ENCODE data around the gene DOP1A. TPM values are rescaled to one million over a fixed set of nuclear protein-coding genes. Genes with fewer than 3 reads are reported as not detected.

DOP1A gene
- total RNA-seq, 2 experiments from 2014 or later: 6.6 to 7.7 TPM

DNA sequence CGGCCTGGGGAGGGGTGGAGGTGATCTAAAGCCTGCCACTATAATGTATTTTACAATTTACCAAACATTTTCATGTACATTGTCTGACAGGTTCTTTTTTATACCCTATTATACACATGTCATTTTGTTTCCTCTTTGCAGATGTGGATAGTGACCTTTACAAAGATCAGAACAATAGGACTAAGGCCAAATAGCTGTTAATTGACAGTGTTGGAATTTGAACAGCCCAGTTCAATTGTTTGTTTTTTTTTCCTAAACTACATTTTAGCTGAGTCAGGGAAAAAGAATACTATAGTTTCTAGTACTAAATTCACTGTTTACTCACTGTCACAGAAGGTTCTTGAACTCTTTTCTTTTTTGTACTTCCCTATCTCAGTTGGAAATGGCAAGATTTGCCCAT, 85.4 kb downstream of the DOP1A start:
- H3K4me1 Mint-ChIP-seq (ENCODE audit: low read depth): no peaks in the 10 kb centered on the region
- no peaks in the 10 kb centered on the region for H3K27me3 Mint-ChIP-seq
- intact Hi-C loops (cut with micrococcal nuclease): no loop called here
- ATAC-seq (no peak), DNase-seq (no peak)
- peaks cover 4% of the 10 kb centered on the region for H3K36me3 Mint-ChIP-seq (ENCODE audit: low read depth)
- no peak overlapping the region for H3K4me3 Mint-ChIP-seq
- TF ChIP-seq, protein P1, sequence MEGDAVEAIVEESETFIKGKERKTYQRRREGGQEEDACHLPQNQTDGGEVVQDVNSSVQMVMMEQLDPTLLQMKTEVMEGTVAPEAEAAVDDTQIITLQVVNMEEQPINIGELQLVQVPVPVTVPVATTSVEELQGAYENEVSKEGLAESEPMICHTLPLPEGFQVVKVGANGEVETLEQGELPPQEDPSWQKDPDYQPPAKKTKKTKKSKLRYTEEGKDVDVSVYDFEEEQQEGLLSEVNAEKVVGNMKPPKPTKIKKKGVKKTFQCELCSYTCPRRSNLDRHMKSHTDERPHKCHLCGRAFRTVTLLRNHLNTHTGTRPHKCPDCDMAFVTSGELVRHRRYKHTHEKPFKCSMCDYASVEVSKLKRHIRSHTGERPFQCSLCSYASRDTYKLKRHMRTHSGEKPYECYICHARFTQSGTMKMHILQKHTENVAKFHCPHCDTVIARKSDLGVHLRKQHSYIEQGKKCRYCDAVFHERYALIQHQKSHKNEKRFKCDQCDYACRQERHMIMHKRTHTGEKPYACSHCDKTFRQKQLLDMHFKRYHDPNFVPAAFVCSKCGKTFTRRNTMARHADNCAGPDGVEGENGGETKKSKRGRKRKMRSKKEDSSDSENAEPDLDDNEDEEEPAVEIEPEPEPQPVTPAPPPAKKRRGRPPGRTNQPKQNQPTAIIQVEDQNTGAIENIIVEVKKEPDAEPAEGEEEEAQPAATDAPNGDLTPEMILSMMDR (IDR thresholded peaks at IDR 0.05): no peak
- ChIA-PET CTCF (interaction anchor here (1.3 kb wide), 1 partner anchor 86 kb away, joined by 4 read pairs; the partner anchor contains the start of gene DOP1A), POLR2A (no interaction called here)
- H3K27ac Mint-ChIP-seq: no peak overlapping the region
- no peaks in the 10 kb centered on the region for H3K9me3 Mint-ChIP-seq

DNA sequence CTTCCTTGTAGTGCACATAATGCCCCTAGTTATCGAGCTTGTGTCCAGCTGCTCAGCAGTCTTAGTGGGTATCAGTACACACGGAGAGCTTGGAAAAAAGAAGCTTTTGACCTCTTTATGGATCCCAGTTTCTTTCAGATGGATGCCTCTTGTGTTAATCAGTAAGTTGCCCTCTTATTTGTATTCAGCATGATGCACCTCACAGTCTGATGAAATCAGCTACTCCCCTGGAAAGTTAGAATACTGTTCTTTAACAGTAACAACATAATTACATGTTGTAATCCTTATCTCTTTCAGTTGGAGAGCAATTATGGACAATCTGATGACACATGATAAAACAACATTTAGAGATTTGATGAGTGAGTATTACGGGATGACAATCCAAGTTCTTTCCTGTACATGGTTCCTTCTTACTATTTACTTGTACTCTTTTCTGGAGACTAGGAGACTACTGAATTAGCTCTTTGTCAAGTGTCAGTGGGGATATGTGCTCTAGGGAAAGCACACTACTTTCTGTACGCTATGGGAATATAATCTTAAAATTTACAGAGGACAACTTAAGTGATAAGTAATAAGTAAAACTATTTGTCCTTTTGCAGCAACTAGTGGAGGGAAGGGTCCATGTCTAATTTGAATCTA, 86.5 kb downstream of the DOP1A start:
- no peaks in the 10 kb centered on the region for H3K9me3 Mint-ChIP-seq
- ChIA-PET POLR2A (interaction anchor here (0.8 kb wide), 1 partner anchor 916 kb away, joined by 3 read pairs; no protein-coding TSS in a partner anchor), CTCF (interaction anchor here (1.3 kb wide), 1 partner anchor 87 kb away, joined by 4 read pairs; the partner anchor contains the start of gene DOP1A)
- H3K27ac Mint-ChIP-seq: no peak overlapping the region
- TF ChIP-seq, protein P1 (IDR thresholded peaks at IDR 0.05): no peak
- peaks cover 4% of the 10 kb centered on the region for H3K36me3 Mint-ChIP-seq (ENCODE audit: low read depth)
- no peak overlapping the region for H3K4me3 Mint-ChIP-seq
- H3K27me3 Mint-ChIP-seq: no peaks in the 10 kb centered on the region
- no peaks in the 10 kb centered on the region for H3K4me1 Mint-ChIP-seq (ENCODE audit: low read depth)
- intact Hi-C loops (cut with micrococcal nuclease): no loop called here
- DNase-seq (no peak), ATAC-seq (no peak)

DNA sequence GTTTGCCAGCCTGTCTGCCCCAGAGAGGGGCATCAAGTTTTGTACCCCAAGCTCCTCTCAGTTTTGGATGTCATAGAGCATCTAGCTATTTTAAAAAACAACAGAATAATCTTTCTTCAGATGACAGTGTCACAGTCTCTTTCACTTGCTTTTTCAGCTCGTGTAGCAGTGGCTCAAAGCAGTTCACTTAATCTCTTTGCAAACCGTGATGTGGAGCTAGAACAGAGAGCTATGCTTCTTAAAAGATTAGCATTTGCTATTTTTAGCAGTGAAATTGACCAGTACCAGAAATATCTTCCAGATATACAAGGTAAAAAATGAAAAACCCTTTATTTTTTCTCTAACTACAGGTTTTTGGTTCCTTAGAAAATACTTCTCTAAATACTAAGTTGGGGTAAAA, 88.3 kb downstream of the DOP1A start:
- H3K27me3 Mint-ChIP-seq: no peaks in the 10 kb centered on the region
- ATAC-seq: no peak
- H3K36me3 Mint-ChIP-seq (ENCODE audit: low read depth): peaks cover 2% of the 10 kb centered on the region
- TF ChIP-seq, protein P1 (IDR thresholded peaks at IDR 0.05): no peak
- H3K4me1 Mint-ChIP-seq (ENCODE audit: low read depth): no peaks in the 10 kb centered on the region
- H3K4me3 Mint-ChIP-seq: no peak overlapping the region
- ChIA-PET CTCF (no interaction called here), POLR2A (interaction anchor here (0.7 kb wide), 1 partner anchor 28 kb away, joined by 4 read pairs; no protein-coding TSS in a partner anchor)
- no peak overlapping the region for H3K27ac Mint-ChIP-seq
- H3K9me3 Mint-ChIP-seq: no peaks in the 10 kb centered on the region
- intact Hi-C loops (cut with micrococcal nuclease): no loop called here
- DNase-seq: no peak

DNA sequence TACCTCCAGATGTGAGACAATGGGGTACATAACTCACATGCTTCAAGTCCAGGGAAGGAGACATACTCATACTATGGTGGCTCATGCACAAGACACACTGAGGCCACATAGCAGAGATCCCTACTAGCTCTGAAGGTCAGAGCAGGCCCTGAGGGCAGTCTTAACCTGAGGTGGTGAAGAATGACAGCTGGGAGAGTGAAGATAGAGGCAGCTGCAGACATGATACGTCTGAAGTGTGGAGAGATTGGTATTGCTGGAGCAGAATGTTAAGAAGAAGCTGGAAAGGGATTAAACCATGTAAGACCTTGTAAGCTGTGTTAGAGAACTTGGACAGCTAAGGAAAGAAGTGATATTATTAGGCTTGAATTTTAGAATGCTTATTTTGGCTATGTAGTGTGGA, 92.7 kb downstream of the DOP1A start:
- intact Hi-C loops (cut with micrococcal nuclease): no loop called here
- no peaks in the 10 kb centered on the region for H3K4me1 Mint-ChIP-seq (ENCODE audit: low read depth)
- ATAC-seq: no peak
- CTCF ChIA-PET: interaction anchor here (1.7 to 2.1 kb wide), 2 partner anchors 93 to 95 kb away, joined by 7 to 9 read pairs; partner anchors contain the start of genes DOP1A and UBE3D
- H3K27me3 Mint-ChIP-seq: no peaks in the 10 kb centered on the region
- no peak for DNase-seq
- H3K27ac Mint-ChIP-seq: no peak overlapping the region
- no peaks in the 10 kb centered on the region for H3K9me3 Mint-ChIP-seq
- no peak overlapping the region for H3K4me3 Mint-ChIP-seq
- POLR2A ChIA-PET: no interaction called here
- TF ChIP-seq, protein P1 (IDR thresholded peaks at IDR 0.05): no peak
- peaks cover 6% of the 10 kb centered on the region for H3K36me3 Mint-ChIP-seq (ENCODE audit: low read depth)

DNA sequence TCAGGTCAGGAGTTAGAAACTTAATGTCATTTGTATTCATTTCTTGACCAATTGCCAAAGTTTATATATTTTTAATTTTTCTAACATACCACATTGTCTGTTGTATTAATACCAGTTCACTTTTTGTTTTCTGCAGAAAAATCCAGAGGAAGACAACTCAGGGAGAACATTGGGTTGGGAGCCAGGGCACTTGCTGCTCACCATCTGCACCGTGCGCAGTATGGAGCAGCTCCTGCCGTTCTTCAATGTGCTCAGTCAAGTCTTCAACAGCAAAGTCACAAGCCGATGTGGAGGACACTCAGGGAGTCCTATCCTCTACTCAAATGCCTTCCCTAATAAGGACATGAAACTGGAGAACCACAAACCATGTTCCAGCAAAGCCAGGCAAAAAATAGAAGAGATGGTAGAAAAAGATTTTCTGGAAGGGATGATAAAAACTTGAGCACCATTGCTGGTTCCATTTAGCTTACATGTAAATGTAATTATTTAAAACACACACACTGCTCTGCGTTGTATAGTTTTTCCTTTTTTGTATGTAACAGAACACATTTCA, 100.3 kb downstream of the DOP1A start:
- Mint-ChIP-seq H3K9me3 (no peaks in the 10 kb centered on the region), H3K27ac (no peak overlapping the region), H3K27me3 (no peaks in the 10 kb centered on the region), H3K4me1 (ENCODE audit: low read depth) (no peaks in the 10 kb centered on the region), H3K4me3 (no peak overlapping the region), H3K36me3 (ENCODE audit: low read depth) (peaks cover 36% of the 10 kb centered on the region)
- TF ChIP-seq, protein P1 (IDR thresholded peaks at IDR 0.05): no peak
- no peak for ATAC-seq
- POLR2A ChIA-PET: no interaction called here
- intact Hi-C loops (cut with micrococcal nuclease): no loop called here
- DNase-seq: no peak
- CTCF ChIA-PET: interaction anchor here (1.8 kb wide), 1 partner anchor 102 kb away, joined by 5 read pairs; the partner anchor contains the start of gene UBE3D
